Panc1 (cell line): ENCODE data around the gene PPIL4.

Source experiments
- CTCF ChIP-seq: fragments of 450-650 bp; IDR thresholded peaks from 2 replicates; pipeline ENCODE4 v1.5.1; 2017; ENCODE audit warnings: mild to moderate bottlenecking
- POLR2AphosphoS5 ChIP-seq: IDR thresholded peaks from 2 replicates; pipeline ENCODE4 v1.6.1; 2012; ENCODE audit warnings: mild to moderate bottlenecking, low read depth, low read length, moderate library complexity
- REST ChIP-seq, 2 experiments: IDR thresholded peaks; 2 replicates each; pipeline ENCODE4 v1.6.1; 2011 to 2012; ENCODE audit warnings: low read depth in 2 of 2, control low read depth in 1 of 2, low read length in 1 of 2, mild to moderate bottlenecking in 1 of 2, moderate library complexity in 1 of 2; ENCODE audit not compliant: insufficient read depth in 1 of 2

- TF ChIP-seq CTCF (no peak), REST (IDR thresholded peaks at IDR 0.05; ENCODE audit: insufficient read depth in 1 of 2, low read depth in 2 of 2, low read length in 1 of 2) (no peak), POLR2AphosphoS5 (no peak)
Measured at GRCh38 chr6:149567945-149568585, 22.2 kb upstream of the PPIL4 start.
